ENCODE measurements around the gene HSPB2. TPM values are rescaled to one million over a fixed set of nuclear protein-coding genes. Genes with fewer than 3 reads are reported as not detected.
"Not testable (repeated sequence)": the region's sequence is repeated elsewhere in the genome, so short reads cannot be mapped to it uniquely, and the experiment has no call there.

HSPB2 gene, protein sequence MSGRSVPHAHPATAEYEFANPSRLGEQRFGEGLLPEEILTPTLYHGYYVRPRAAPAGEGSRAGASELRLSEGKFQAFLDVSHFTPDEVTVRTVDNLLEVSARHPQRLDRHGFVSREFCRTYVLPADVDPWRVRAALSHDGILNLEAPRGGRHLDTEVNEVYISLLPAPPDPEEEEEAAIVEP
- total RNA-seq (2014; rRNA removed; shearing (Covaris generic)), result not detected in 2 replicates

DNA sequence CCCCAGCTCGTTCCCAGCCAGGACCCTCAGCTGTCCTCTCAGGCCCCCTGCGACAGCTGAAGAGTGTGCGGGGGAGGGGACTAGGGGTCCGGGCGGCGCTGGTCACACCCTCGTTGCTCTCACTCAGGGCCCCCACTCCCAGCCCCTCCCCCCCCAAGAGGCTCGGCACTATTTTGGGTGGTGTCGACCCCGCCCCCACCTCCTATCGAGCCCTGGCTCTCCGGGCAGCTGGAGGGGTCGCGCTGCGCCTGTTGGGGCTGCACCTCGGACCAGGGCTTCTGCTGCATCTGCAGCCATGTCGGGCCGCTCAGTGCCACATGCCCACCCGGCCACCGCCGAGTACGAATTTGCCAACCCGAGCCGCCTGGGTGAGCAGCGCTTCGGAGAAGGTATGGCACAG, at the start of gene HSPB2:
TSS of gene HSPB2 (plus strand) at position 200 of the 400 bp plus-strand sequence. CDS start at position 296, 96 bp downstream.
- DNase-seq (ENCODE audit: low spot score), result no peak

- DNase-seq (ENCODE audit: low spot score), result no peak
Measured at GRCh38 chr11:111870113-111870512, 42.4 kb upstream of the HSPB2 start.

DNA sequence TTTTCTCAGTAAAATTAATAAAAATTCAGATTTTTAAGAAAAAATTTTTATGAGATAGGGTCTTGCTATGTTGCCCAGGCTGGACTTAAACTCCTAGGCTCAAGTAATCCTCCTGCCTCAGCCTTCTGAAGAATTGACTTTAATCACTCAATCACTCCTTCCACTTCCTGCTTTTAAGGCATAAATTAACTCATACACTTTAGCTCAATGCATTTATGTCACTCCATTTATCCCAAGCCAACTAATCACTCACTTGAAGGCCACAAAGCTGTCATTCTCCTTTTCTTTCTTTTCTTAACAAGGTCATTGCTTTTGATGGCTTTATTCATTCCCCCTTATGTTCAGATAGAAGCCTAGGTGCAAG, 42.0 kb upstream of the HSPB2 start:
- no peak for DNase-seq (ENCODE audit: low spot score)

GRCh38 chr11:111870886-111871692, 41.4 kb upstream of the HSPB2 start, which contains the start of gene ALG9:
ALG9 (minus strand) TSS chr11:111871581; CDS start chr11:111871482, 99 bp downstream.
- DNase-seq (ENCODE audit: low spot score), result peak; percentile 81

- peak; percentile 26 for DNase-seq (ENCODE audit: low spot score)
Measured at GRCh38 chr11:111871693-111872161, 40.8 kb upstream of the HSPB2 start.

DNA sequence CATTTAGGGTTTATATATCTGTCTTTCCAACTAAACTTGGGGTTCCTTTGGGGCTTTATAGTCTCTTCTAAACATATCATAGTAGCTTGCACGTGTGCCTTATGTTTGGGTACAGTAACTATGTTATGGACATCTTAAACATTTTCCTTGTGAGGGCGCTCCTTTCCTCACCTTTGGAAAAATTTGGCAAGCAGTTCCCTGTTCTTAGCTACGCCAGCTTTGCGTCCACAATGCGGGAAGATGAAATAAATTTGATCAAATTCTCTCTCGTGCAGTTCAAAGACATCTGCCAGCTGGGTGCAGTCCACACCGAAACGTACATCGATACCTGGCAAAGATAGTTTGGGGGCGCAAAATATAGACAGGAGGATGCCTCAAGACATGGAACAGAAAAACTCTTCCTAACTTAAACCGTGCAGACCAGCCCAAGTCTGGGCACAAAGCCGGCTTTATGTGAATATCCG, 34.1 kb upstream of the HSPB2 start:
- DNase-seq (ENCODE audit: low spot score), result no peak

DNA sequence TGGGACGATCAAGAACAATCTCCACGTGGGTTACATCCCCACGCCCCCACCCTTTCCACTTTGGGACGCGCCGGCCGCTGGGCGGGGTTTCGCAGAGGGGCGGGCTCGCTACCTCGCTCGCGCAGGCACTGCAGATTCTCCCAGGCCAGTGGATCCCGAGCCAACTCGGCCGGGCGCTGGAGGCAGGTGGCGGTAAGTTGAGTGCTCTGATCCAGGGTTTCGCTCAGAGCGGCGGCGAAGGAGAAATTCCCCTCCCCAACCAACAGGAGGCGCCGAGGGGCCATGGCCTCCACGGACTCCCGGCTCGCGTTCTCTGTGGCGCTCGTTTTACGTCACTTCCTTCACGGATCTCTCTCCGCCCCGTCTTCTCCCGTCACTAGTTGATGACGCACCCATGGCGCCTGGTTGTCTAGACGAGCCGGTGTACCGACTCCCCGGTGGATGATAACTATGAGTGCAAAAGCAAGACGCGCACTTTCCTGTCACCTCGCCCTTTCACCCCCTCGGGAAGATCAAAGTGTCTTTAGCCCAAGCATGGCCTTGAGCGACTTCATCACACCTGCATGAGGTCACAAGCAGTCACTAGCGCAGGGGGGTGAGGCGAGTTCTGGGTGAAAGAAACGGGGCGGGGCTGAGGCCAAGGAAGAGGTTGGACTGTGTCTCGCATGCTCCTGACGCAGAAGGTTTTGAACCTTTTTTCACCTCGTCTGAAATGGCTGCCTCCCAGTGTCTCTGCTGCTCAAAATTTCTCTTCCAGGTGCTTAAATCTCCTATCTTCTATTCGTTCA, 33.5 kb upstream of the HSPB2 start, which contains the start of the genes CFAP68 and FDXACB1:
TSS of gene CFAP68 (plus strand) at position 693 of the 788 bp plus-strand sequence. CDS start at position 713, 20 bp downstream.
TSS of gene FDXACB1 (minus strand) at position 317 of the 788 bp plus-strand sequence. CDS start at position 284, 33 bp downstream.
- peak; percentile 100 for DNase-seq (ENCODE audit: low spot score)

GRCh38 chr11:111879637-111879960, 32.9 kb upstream of the HSPB2 start:
- no peak for DNase-seq (ENCODE audit: low spot score)

- DNase-seq (ENCODE audit: low spot score), result no peak
Measured at GRCh38 chr11:111882202-111882601, 30.3 kb upstream of the HSPB2 start.

DNA sequence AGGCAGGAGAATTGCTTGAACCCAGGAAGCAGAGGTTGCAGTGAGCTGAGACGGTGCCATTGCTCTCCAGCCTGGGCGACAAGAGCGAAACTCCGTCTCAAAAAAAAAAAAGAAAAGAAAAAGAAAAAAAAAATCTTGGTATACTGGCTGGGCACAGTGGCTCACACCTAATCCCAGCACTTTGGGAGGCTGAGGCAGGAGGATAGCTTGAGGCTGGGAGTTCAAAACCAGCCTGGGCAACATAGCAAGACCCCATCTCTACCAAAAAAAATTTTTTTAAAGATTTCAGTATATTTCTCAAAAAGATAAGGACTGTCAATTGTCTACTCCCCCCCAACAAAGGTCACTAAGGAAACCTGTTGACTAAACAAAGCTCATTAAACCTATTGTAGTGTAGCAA, 27.5 kb upstream of the HSPB2 start:
- not testable (repeated sequence) for DNase-seq (ENCODE audit: low spot score)

DNA sequence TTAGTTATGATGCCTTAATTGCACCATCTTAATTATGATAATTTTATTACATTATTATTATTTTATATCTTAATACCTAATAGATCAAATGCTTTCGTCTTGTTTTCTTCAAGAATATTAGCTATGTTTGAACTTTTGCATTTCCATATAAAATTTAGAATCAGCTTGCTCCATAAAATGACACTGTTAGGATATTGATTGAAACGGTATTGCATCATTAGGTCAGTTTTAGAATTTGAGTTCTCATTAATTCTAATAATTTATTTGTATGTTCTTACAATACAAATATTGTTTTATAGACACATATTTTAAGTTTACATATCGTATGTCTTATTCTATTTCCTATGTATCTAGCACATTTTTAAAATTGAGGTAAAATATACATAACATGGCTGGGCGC, 26.5 kb upstream of the HSPB2 start:
- no peak for DNase-seq (ENCODE audit: low spot score)

- DNase-seq (ENCODE audit: low spot score), result no peak
Measured at GRCh38 chr11:111886844-111887243, 25.7 kb upstream of the HSPB2 start.

DNA sequence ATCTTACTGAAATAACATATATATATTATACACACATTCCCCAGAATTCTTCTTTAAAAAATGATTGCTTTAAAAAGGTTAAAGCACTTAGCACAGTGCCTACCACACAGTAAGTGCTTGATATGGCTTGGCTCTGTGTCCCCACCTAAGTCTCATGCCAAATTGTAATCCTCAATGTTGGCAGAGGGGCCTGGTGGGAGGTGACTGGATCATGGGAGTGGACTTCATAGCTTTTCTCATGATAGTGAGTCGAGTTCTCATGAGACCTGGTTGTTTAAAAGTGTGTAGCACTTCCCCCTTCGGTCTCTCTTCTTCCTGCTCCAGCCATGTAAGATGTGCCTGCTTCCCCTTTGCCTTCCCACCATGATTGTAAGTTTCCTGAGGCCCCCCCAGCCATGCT, 7.1 kb upstream of the HSPB2 start:
- DNase-seq (ENCODE audit: low spot score), result no peak

DNA sequence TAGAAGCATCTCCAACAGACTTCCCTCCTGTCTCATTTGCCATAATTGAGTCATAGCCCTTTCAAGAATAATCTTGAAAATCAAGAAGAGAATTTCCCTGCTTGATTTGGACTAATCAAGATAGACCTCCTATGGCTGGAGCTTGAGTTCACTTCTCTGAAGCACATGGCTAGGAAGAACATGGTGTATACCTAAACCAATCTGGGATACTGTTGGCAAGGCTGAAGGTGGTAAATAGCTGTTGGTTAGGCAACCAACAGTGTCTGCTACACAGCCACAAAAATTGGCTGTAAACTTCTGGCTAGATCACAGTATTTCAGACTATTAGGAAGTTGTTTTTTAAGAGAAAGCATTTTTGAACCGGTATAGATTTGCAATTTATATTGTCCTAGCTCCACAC, 5.9 kb upstream of the HSPB2 start:
- DNase-seq (ENCODE audit: low spot score), result no peak

GRCh38 chr11:111908639-111909305, 3.8 kb upstream of the HSPB2 start:
- no peak for DNase-seq (ENCODE audit: low spot score)

- no peak for DNase-seq (ENCODE audit: low spot score)
Measured at GRCh38 chr11:111909378-111909777, 3.2 kb upstream of the HSPB2 start.

GRCh38 chr11:111910676-111911562, 1.6 kb upstream of the HSPB2 start:
- no peak for DNase-seq (ENCODE audit: low spot score)

GRCh38 chr11:111911563-111912401, 752 bp upstream of the HSPB2 start, which contains the start of gene CRYAB:
CRYAB (minus strand) TSS chr11:111911770; CDS start chr11:111911724, 46 bp downstream.
- no peak for DNase-seq (ENCODE audit: low spot score)
